IPS-20b (cell line): ENCODE results near the gene KLK14.

Source experiments
- H3K27ac ChIP-seq: one replicate; pipeline ENCODE4 v1.5.1; 2013; ENCODE audit warnings: low read length
- H3K27me3 ChIP-seq: 2 replicates; pipeline ENCODE4 v1.6.1; 2013; ENCODE audit warnings: mild to moderate bottlenecking, low read length, inconsistent platforms; ENCODE audit not compliant: insufficient read depth
- H3K36me3 ChIP-seq: 2 replicates; pipeline ENCODE4 v1.6.1; 2013; ENCODE audit warnings: low read depth, mild to moderate bottlenecking, inconsistent platforms, low read length, moderate library complexity; ENCODE audit not compliant: insufficient read depth
- H3K4me1 ChIP-seq: 2 replicates; pipeline ENCODE4 v1.6.1; 2013; ENCODE audit warnings: mild to moderate bottlenecking, control low read depth, inconsistent platforms, low read length, moderate library complexity; ENCODE audit not compliant: insufficient read depth
- H3K4me3 ChIP-seq: 2 replicates; pipeline ENCODE4 v1.5.1; 2013; ENCODE audit warnings: mild to moderate bottlenecking, low read length, inconsistent platforms
- H3K9ac ChIP-seq: 2 replicates; pipeline ENCODE4 v1.6.1; 2013; ENCODE audit warnings: low read depth, mild to moderate bottlenecking, inconsistent platforms, low read length, moderate library complexity
- H3K9me3 ChIP-seq: 2 replicates; pipeline ENCODE4 v1.6.1; 2013; ENCODE audit warnings: mild to moderate bottlenecking, low read depth, low read length, inconsistent platforms; ENCODE audit not compliant: insufficient read depth

KLK14 gene

GRCh38 chr19:51122112-51122981, 39.7 kb upstream of the KLK14 start:
- H3K4me3 ChIP-seq, result no peak overlapping the region
- no peak overlapping the region for H3K27ac ChIP-seq
- H3K9ac ChIP-seq, result no peak overlapping the region
- H3K36me3 ChIP-seq, result no peaks in the 10 kb centered on the region
- no peaks in the 10 kb centered on the region for H3K27me3 ChIP-seq
- no peaks in the 10 kb centered on the region for H3K9me3 ChIP-seq
- no peaks in the 10 kb centered on the region for H3K4me1 ChIP-seq

- Histone ChIP-seq H3K4me3 (no peak overlapping the region), H3K27me3 (no peaks in the 10 kb centered on the region), H3K9me3 (no peaks in the 10 kb centered on the region), H3K4me1 (no peaks in the 10 kb centered on the region), H3K27ac (no peak overlapping the region), H3K36me3 (no peaks in the 10 kb centered on the region), H3K9ac (no peak overlapping the region)
Measured at GRCh38 chr19:51121257-51121656, 38.6 kb upstream of the KLK14 start.

DNA sequence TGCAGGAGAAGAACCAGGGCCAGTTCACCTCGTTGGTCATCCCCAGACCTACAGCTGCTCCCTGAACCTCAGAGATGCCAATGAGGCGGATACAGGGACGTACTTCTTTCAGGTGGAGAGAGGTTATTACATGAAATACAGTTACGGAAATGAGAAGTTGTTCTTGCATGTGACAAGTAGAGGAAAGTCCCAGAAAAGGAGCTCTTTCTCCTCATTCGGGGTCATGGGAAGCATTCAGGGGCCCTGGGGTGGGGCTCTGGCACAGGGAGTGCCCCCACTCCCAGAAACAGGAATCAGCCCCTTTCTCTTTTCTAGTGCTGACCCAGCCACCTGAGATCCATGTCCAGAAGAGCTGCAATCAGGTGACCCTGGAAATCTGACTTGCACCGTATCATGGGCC, 37.5 kb upstream of the KLK14 start:
- H3K27me3 ChIP-seq, result no peaks in the 10 kb centered on the region
- H3K27ac ChIP-seq, result no peak overlapping the region
- no peaks in the 10 kb centered on the region for H3K36me3 ChIP-seq
- no peak overlapping the region for H3K9ac ChIP-seq
- H3K4me3 ChIP-seq, result no peak overlapping the region
- H3K4me1 ChIP-seq, result no peaks in the 10 kb centered on the region
- H3K9me3 ChIP-seq, result no peaks in the 10 kb centered on the region

DNA sequence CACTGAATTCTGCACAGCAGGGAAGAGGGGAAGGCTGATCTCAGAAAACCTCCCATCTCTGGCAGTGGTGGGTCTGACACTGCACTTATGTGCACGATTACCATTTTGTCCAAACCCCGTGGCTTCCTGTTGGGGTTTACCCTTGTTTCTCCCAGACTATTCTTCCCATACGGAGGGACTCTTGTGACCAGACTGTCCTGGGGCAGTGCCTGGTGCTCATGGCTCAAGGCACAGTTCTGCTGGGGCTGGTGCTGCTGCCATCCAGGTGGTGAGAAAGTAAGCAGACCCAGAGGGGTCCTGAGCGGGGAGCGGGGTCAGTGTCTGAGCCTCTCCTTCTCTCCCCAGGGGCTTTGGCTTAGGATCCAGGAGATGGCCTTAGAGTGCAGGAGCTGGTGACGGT, 36.9 kb upstream of the KLK14 start:
- Histone ChIP-seq H3K27me3 (no peaks in the 10 kb centered on the region), H3K4me1 (no peaks in the 10 kb centered on the region), H3K4me3 (no peak overlapping the region), H3K9ac (no peak overlapping the region), H3K36me3 (no peaks in the 10 kb centered on the region), H3K27ac (no peak overlapping the region), H3K9me3 (no peaks in the 10 kb centered on the region)

DNA sequence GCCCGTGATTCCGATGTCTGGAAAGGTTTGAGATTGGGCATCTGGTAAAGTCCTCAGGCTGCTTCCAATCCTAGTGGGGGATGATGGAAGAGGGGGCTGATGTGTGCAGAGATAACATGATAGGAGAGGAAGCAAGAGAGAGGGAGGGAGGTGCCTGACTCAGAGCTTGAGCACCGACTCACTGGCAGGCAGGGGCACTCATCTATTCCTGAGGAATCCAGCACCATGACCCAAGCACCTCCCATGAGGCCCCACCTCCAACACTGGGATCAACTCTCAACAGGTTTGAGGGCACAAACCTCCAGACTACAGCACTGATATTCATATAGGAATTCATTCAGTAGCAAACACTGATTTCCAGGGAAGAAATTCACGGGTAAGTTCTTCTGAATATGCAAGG, 36.4 kb upstream of the KLK14 start:
- H3K9me3 ChIP-seq, result no peaks in the 10 kb centered on the region
- H3K4me3 ChIP-seq, result no peak overlapping the region
- no peak overlapping the region for H3K27ac ChIP-seq
- peaks cover 4% of the 10 kb centered on the region; the same call in 1 of the 2 replicates for H3K27me3 ChIP-seq
- H3K9ac ChIP-seq, result no peak overlapping the region
- no peaks in the 10 kb centered on the region for H3K36me3 ChIP-seq
- no peaks in the 10 kb centered on the region for H3K4me1 ChIP-seq

GRCh38 chr19:51116736-51117286, 34.1 kb upstream of the KLK14 start:
- H3K9me3 ChIP-seq, result no peaks in the 10 kb centered on the region
- no peak overlapping the region for H3K27ac ChIP-seq
- H3K9ac ChIP-seq, result no peak overlapping the region
- peaks cover 22% of the 10 kb centered on the region for H3K27me3 ChIP-seq
- H3K36me3 ChIP-seq, result no peaks in the 10 kb centered on the region
- H3K4me3 ChIP-seq, result no peak overlapping the region
- no peaks in the 10 kb centered on the region for H3K4me1 ChIP-seq

DNA sequence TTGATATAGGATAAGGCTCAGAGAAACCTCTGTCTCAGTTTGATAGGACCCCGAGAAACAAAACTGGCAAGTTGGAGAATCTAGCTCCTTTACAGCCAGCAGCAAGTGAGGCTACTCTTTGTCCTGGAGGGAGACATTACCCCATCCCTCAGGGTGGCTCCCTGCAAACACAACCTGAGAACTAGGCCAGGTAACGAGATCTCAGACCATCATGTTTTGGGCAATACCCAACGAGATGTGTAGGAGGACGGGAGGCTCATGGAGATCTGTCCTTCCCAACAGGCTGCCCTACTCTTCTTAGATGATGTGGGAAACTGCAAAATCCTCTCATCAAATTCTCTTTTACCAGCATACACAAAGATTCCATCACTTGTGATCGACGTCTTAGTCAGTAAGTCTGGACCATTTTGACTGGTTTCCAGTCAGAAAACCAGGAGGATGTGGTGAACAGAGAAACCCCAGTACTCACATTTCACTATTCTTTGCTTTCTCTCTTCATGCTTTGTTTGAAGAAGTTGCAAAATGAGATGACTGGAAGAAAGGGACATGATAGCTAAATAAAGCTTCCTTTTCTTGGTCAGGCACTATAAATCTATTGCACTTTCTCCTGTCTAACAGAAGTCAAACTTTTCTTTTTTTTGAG, 31.5 kb upstream of the KLK14 start:
- H3K27ac ChIP-seq, result no peak overlapping the region
- H3K27me3 ChIP-seq, result peaks cover 42% of the 10 kb centered on the region

DNA sequence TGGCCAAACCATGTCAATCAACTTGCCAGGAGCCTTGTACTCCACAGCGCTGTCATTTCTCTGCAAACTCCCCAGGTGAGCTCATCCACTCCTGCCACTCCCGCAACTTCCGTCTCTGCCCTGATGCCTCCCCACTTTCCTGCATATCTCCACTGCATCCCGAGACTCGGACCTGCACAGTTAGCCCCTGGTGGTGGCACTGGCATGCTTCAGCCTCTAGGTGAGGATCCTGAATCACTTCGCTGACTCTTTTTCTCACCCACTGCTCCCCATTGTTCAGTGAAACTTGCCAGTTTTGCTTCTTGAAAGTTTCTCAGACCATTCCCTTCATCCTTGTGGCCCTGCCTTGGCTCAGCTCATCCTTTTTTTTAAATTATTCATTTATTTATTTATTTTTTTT, 28.9 kb upstream of the KLK14 start:
- Histone ChIP-seq H3K36me3 (no peaks in the 10 kb centered on the region), H3K4me1 (no peaks in the 10 kb centered on the region; the same call in 1 of the 2 replicates), H3K27me3 (peaks cover 42% of the 10 kb centered on the region), H3K9ac (no peak overlapping the region), H3K4me3 (no peak overlapping the region), H3K9me3 (no peaks in the 10 kb centered on the region), H3K27ac (no peak overlapping the region)

More for the DNA sequence above, 31.5 kb upstream of the KLK14 start:
- Histone ChIP-seq H3K4me1 (no peaks in the 10 kb centered on the region), H3K9ac (no peak overlapping the region), H3K4me3 (no peak overlapping the region), H3K36me3 (no peaks in the 10 kb centered on the region), H3K9me3 (no peaks in the 10 kb centered on the region)

DNA sequence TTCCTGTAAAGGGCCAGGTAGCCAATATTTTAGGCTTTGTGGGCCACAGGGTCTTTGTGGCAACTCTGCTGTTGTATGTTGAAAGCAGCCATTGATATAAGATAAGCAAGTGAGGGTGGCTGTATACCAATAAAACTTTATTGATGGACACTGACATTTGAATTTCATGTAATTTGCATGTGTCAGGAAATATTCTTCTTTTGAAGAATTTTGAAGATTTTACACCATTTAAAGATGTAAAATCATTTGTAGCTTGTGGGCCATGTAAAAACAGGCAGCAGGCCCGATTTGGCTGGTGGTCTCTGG, 27.9 kb upstream of the KLK14 start:
- Histone ChIP-seq H3K4me1 (no peaks in the 10 kb centered on the region; the same call in 1 of the 2 replicates), H3K27ac (no peak overlapping the region)

DNA sequence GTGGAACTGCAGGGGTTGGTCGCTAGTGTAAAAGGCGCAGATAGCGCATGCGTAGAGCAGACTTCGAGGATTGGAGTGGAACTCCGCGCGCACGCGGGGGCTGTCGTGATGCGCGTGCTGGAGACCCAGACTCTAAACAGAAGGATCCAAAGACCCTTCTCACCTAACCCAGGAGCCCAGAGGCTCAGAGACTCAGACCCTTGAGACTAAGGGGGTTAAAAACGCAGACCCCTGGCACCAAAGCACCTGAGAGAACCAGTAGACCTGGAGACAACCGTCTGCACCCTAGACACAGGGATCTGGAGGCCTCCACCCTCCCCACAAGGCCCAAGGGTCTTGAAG, 26.1 kb upstream of the KLK14 start:
- no peak overlapping the region for H3K9ac ChIP-seq
- no peak overlapping the region for H3K27ac ChIP-seq
- H3K9me3 ChIP-seq, result no peaks in the 10 kb centered on the region
- H3K36me3 ChIP-seq, result peaks cover 6% of the 10 kb centered on the region; the same call in 1 of the 2 replicates
- H3K4me1 ChIP-seq, result no peaks in the 10 kb centered on the region; the same call in 1 of the 2 replicates
- H3K27me3 ChIP-seq, result peaks cover 34% of the 10 kb centered on the region
- H3K4me3 ChIP-seq, result peak overlapping the region; percentile 92

More for the DNA sequence above, 27.9 kb upstream of the KLK14 start:
- Histone ChIP-seq H3K36me3 (peaks cover 3% of the 10 kb centered on the region; the same call in 1 of the 2 replicates), H3K9me3 (no peaks in the 10 kb centered on the region), H3K9ac (no peak overlapping the region), H3K27me3 (peaks cover 42% of the 10 kb centered on the region), H3K4me3 (no peak overlapping the region)

GRCh38 chr19:51108066-51108804, 25.5 kb upstream of the KLK14 start, which contains the start of gene CTU1:
Gene CTU1 (minus strand): TSS chr19:51108409. CDS start chr19:51104569, 3,840 bp downstream.
- Histone ChIP-seq H3K4me1 (no peaks in the 10 kb centered on the region; the same call in 1 of the 2 replicates), H3K27me3 (peaks cover 30% of the 10 kb centered on the region), H3K9me3 (no peaks in the 10 kb centered on the region), H3K36me3 (peaks cover 9% of the 10 kb centered on the region; the same call in 1 of the 2 replicates), H3K4me3 (peak within 1 kb of the TSS; percentile 92), H3K27ac (no peak within 1 kb of the TSS), H3K9ac (peak within 1 kb of the TSS; percentile 72; the same call in 1 of the 2 replicates)
